ENCODE results near the gene FICD.
"Not testable (repeated sequence)": the region's sequence is repeated elsewhere in the genome, so short reads cannot be mapped to it uniquely, and the experiment has no call there.

DNA sequence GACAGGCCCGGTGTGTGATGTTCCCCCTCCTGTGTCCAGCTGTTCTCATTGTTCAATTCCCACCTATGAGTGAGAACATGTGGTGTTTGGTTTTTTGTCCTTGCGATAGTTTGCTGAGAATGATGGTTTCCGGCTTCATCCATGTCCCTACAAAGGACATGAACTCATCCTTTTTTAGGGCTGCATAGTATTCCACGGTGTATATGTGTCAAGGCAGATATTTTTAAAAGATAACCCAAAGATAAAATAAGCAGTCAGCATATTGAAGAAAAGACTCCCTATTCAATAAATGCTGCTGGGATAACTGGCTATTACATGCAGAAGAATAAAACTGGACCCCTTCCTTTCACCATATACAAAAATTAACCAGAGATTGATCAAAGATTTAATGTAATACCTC, 28.0 kb upstream of the FICD start:
- TF ChIP-seq, protein P1, sequence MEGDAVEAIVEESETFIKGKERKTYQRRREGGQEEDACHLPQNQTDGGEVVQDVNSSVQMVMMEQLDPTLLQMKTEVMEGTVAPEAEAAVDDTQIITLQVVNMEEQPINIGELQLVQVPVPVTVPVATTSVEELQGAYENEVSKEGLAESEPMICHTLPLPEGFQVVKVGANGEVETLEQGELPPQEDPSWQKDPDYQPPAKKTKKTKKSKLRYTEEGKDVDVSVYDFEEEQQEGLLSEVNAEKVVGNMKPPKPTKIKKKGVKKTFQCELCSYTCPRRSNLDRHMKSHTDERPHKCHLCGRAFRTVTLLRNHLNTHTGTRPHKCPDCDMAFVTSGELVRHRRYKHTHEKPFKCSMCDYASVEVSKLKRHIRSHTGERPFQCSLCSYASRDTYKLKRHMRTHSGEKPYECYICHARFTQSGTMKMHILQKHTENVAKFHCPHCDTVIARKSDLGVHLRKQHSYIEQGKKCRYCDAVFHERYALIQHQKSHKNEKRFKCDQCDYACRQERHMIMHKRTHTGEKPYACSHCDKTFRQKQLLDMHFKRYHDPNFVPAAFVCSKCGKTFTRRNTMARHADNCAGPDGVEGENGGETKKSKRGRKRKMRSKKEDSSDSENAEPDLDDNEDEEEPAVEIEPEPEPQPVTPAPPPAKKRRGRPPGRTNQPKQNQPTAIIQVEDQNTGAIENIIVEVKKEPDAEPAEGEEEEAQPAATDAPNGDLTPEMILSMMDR (IDR thresholded peaks at IDR 0.05): not testable (repeated sequence)
- not testable (repeated sequence) for TF ChIP-seq POLR2A (IDR thresholded peaks at IDR 0.05)
